ENCODE measurements around the gene XRCC5. TPM values are rescaled to one million over a fixed set of nuclear protein-coding genes. Genes with fewer than 3 reads are reported as not detected.
"Not testable (repeated sequence)": the region's sequence is repeated elsewhere in the genome, so short reads cannot be mapped to it uniquely, and the experiment has no call there.

Gene XRCC5
- total RNA-seq, 1 experiment from 2014 or later: 198 TPM

DNA sequence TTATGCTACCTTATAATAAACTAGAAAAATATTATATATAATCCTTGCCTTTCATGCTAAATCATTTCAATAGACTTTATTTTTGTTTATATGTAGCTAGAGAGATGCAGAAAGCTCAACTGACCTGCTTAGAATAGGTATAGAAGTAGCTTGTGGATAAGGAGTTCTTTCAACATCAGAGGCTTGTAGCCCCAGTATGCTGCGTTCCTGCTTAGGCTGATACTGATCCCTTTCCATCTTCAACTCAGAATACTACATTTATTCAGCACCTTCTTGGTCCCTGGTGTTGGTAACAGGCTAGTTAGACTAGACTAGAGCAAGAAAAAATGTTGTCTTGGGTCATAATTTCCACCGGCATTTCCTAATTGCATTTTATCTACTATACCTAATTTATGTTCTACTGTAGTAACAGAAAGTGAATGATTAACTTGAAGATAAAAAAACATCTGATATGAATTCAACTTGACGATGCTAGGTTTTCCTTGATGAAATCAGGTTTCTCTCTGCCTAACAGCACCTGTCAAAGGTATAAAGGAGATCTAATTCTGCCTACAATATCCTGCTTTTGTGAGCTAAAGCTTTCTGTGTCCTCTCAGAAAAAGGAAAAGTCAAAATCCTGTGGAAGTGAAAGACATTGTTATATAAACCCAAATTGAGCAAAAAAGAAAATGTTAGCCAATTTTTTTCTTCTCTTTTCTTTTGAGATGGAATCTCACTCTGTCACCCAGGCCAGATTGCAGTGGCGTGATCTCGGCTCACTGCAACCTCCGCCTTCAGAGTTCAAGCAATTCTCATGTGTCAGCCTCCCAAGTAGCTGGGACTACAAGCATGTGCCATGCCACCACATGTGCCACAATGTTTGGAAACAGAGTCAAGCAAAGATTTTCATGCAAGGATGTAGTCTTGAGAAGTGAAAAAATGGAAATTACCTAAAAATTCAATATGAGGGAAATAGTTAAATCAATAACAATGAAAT lies 33.4 kb upstream of the XRCC5 start:
- BruUV-seq (replicated peaks): no TSS peak
- H3K4me1 Mint-ChIP-seq (ENCODE audit: insufficient read depth, unreplicated experiment): no peaks in the 10 kb centered on the region
- H3K9me3 Mint-ChIP-seq (ENCODE audit: unreplicated experiment): no peaks in the 10 kb centered on the region
- no peak overlapping the region for H3K27ac Mint-ChIP-seq (ENCODE audit: low read depth, unreplicated experiment)
- H3K36me3 Mint-ChIP-seq (ENCODE audit: insufficient read depth, unreplicated experiment): peaks cover 5% of the 10 kb centered on the region
- TF ChIP-seq CTCF (IDR thresholded peaks at IDR 0.05; ENCODE audit: unreplicated experiment): no peak
- intact Hi-C loops (cut with micrococcal nuclease): no loop called here
- ChIA-PET CTCF (no interaction called here), POLR2A (no interaction called here)
- H3K27me3 Mint-ChIP-seq (ENCODE audit: insufficient read depth, unreplicated experiment): no peaks in the 10 kb centered on the region
- no peak for DNase-seq (ENCODE audit: unreplicated experiment)
- no peak overlapping the region for H3K4me3 Mint-ChIP-seq (ENCODE audit: unreplicated experiment)

DNA sequence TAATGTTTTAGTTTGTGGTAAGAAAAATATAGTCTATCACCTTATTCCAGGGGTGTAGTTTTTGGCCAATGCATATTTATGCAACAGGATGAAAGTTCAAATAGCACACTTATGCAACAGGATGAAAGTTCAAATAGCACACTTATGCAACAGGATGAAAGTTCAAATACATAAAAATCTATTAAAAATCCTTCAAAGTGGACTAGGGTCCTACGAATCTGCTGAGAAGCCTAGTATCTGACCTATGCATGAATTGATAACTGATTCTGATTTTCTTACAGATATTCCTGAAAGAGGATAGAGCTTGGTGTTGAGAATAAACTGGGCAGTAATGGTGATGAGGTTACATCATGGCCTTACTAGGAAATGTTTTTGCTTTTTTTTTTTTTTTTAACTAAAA lies 30.4 kb upstream of the XRCC5 start:
- no peak overlapping the region for H3K27ac Mint-ChIP-seq (ENCODE audit: low read depth, unreplicated experiment)
- CTCF ChIA-PET: interaction anchor here (0.6 kb wide), 1 partner anchor 1800 kb away, joined by 8 read pairs; no protein-coding TSS in a partner anchor
- BruUV-seq (replicated peaks): no TSS peak
- TF ChIP-seq CTCF (IDR thresholded peaks at IDR 0.05; ENCODE audit: unreplicated experiment): no peak
- POLR2A ChIA-PET: interaction anchor here (0.7 kb wide), 1 partner anchor 11 kb away, joined by 3 read pairs; no protein-coding TSS in a partner anchor
- H3K9me3 Mint-ChIP-seq (ENCODE audit: unreplicated experiment): no peaks in the 10 kb centered on the region
- H3K4me3 Mint-ChIP-seq (ENCODE audit: unreplicated experiment): no peak overlapping the region
- H3K4me1 Mint-ChIP-seq (ENCODE audit: insufficient read depth, unreplicated experiment): peaks cover 8% of the 10 kb centered on the region
- intact Hi-C loops (cut with micrococcal nuclease): no loop called here
- peaks cover 5% of the 10 kb centered on the region for H3K36me3 Mint-ChIP-seq (ENCODE audit: insufficient read depth, unreplicated experiment)
- DNase-seq (ENCODE audit: unreplicated experiment): peak; percentile 13
- H3K27me3 Mint-ChIP-seq (ENCODE audit: insufficient read depth, unreplicated experiment): no peaks in the 10 kb centered on the region

DNA sequence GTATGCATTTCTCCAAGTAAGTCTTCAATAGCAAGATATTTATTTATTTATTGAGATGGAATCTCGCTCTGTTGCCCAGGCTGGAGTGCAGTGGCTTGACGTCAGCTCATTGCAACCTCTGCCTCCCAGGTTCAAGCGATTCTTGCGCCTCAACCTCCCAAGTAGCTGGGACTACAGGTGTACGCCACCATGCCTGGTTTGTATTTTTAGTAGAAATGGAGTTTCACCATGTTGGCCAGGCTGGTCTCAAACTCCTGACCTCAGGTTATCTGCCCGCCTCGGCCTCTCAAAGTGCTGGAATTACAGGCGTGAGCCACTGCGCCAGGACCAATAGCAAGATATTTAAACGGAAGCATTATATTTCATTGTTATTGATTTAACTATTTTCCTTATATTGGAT lies 29.1 kb upstream of the XRCC5 start:
- H3K27me3 Mint-ChIP-seq (ENCODE audit: insufficient read depth, unreplicated experiment); H3K9me3 Mint-ChIP-seq (ENCODE audit: unreplicated experiment); H3K36me3 Mint-ChIP-seq (ENCODE audit: insufficient read depth, unreplicated experiment); BruUV-seq (replicated peaks); H3K27ac Mint-ChIP-seq (ENCODE audit: low read depth, unreplicated experiment); CTCF ChIA-PET; H3K4me1 Mint-ChIP-seq (ENCODE audit: insufficient read depth, unreplicated experiment); DNase-seq (ENCODE audit: unreplicated experiment); H3K4me3 Mint-ChIP-seq (ENCODE audit: unreplicated experiment): not testable (repeated sequence)
- POLR2A ChIA-PET: interaction anchor here (2.7 to 3.6 kb wide), 2 partner anchors 14 to 29 kb away, joined by 7 to 37 read pairs; partner anchors contain the start of gene XRCC5
- intact Hi-C loops (cut with micrococcal nuclease): loop anchor here (2.0 kb wide), 1 partner anchor 29 kb away; the partner anchor contains the start of gene XRCC5

GRCh38 chr2:216081012-216081411 lies 28.1 kb upstream of the XRCC5 start:
- Mint-ChIP-seq H3K9me3 (ENCODE audit: unreplicated experiment) (no peaks in the 10 kb centered on the region), H3K36me3 (ENCODE audit: insufficient read depth, unreplicated experiment) (peaks cover 4% of the 10 kb centered on the region), H3K27ac (ENCODE audit: low read depth, unreplicated experiment) (peak overlapping the region; percentile 71), H3K27me3 (ENCODE audit: insufficient read depth, unreplicated experiment) (no peaks in the 10 kb centered on the region), H3K4me1 (ENCODE audit: insufficient read depth, unreplicated experiment) (peaks cover 8% of the 10 kb centered on the region), H3K4me3 (ENCODE audit: unreplicated experiment) (peak overlapping the region; percentile 81)
- TF ChIP-seq CTCF (IDR thresholded peaks at IDR 0.05; ENCODE audit: unreplicated experiment): no peak
- no TSS peak for BruUV-seq (replicated peaks)
- ChIA-PET POLR2A (interaction anchor here (0.6 to 3.6 kb wide), 6 partner anchors 9 to 770 kb away, joined by 3 to 37 read pairs (median 4); partner anchors contain the start of gene XRCC5), CTCF (interaction anchor here (0.8 to 3.4 kb wide), 6 partner anchors 11 to 58 kb away, joined by 3 to 21 read pairs (median 4); no protein-coding TSS in a partner anchor)
- DNase-seq (ENCODE audit: unreplicated experiment): peak; percentile 6
- intact Hi-C loops (cut with micrococcal nuclease): loop anchor here (2.0 kb wide), 1 partner anchor 28 kb away; the partner anchor contains the start of gene XRCC5

Data from MCF 10A (cell line).